K562 (cell line): ENCODE data around the gene SPIRE1. TPM values are rescaled to one million over a fixed set of nuclear protein-coding genes. Genes with fewer than 3 reads are reported as not detected.

Experiments
- DDX20 ChIP-seq: fragments of 450-650 bp; IDR thresholded peaks from 2 replicates; pipeline ENCODE4 v1.6.1; 2016; ENCODE audit warnings: missing genetic modification characterization, low read depth, mild to moderate bottlenecking, missing compliant biosample characterization, moderate library complexity
- RBFOX2 ChIP-seq: fragments of 200-400 bp; formaldehyde crosslinking; IDR thresholded peaks from 2 replicates; pipeline ENCODE4 v1.6.1; 2017; ENCODE audit warnings: low read depth, mild to moderate bottlenecking, low read length, moderate library complexity
- TARDBP ChIP-seq: fragments of 450-650 bp; IDR thresholded peaks from 2 replicates; pipeline ENCODE4 v1.6.1; 2016
- polyA plus RNA-seq, 8 experiments: library from polyadenylated mRNA; depleted of rRNA in 4 of 8; stranded (reverse) in 5 of 8; unstranded in 3 of 8; fragments of >200 nt; fragmentation: Nextera tagmentation in 2 of 8; fragmentation: Illumina TruSeq in 1 of 8; extraction: Ambion mirVana in 2 of 8; extraction: Trizol in 1 of 8; gene quantifications; 2 replicates each; pipeline versions ENCODE4 v1.2.1 to v1.2.3, GENCODE V29; 2011 to 2014; ENCODE audit warnings: inconsistent platforms in 1 of 8, missing spikeins in 1 of 8
- total RNA-seq, 7 experiments: library from RNA; depleted of rRNA in 6 of 7; stranded (reverse); fragments of >200 nt in 6 of 7; fragmentation: Illumina TruSeq in 2 of 7; extraction: Trizol in 2 of 7; gene quantifications; 2 replicates each; pipeline versions ENCODE4 v1.2.1 to v1.2.3, GENCODE V29; 2011 to 2021; ENCODE audit warnings: low replicate concordance in 1 of 7
- TF ChIP-seq, protein P1 (sequence below): fragments of 450-650 bp; IDR thresholded peaks from 2 replicates; pipeline ENCODE4 v1.6.1; 2018; ENCODE audit warnings: mild to moderate bottlenecking, low read depth; ENCODE audit not compliant: partially characterized antibody
- TF ChIP-seq, protein P2 (sequence below), 2 experiments: fragments of 450-650 bp; formaldehyde crosslinking in 1 of 2; IDR thresholded peaks; 2 replicates each; pipeline versions ENCODE4 v1.4.0 to v1.6.1; 2014 to 2020; ENCODE audit warnings: mild to moderate bottlenecking in 2 of 2, borderline replicate concordance in 1 of 2, low read depth in 1 of 2

Gene SPIRE1
- total and polyA plus RNA-seq, 9 of the 15 experiments (the other 6 are each of a cell fraction or from before 2014, with no cell fraction given): 2.9 to 14.0 (median 10.2) TPM

DNA sequence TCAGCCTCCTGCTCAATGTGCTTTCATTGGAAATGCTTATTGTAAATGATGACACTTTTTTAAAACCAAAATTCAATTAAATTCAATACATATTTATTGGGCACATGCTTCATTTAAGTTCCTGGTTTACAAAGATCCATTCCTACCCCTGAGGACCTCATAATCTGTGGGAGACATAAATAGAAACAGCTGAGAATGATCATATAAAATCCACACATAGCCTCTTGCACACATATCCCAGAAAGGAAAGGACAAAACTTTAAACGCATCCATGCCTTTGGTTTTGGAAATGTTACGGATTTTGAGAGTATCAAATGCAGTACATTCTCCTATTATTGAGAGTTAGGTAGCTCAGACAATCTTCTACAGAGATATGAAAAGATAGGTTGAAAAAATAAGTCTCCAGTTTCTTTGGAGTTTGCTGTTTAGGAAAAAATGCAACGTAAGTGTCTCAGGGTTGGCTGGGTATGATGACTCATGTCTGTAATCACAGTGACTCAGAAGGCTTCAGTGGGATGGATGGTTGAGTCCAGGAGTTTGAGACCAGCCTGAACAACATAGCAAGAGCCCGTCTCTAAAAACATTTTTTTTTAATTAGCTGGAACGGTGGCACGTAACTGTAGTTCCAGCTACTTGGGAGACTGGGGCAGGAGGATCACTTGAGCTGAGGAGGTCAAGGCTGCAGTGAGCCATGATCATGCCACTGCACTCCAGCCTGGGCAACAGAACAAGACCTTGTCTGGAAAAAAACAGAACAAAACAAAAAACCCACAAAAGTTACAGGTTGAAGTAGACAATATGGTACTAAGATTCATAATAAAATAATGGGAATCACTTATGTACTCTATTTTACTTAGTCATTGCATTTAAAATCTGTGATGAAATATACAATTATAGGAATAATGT lies 254.1 kb downstream of the SPIRE1 start (continued):
- TF ChIP-seq RBFOX2: no peak
- no peak for TF ChIP-seq TARDBP
- TF ChIP-seq, protein P1, sequence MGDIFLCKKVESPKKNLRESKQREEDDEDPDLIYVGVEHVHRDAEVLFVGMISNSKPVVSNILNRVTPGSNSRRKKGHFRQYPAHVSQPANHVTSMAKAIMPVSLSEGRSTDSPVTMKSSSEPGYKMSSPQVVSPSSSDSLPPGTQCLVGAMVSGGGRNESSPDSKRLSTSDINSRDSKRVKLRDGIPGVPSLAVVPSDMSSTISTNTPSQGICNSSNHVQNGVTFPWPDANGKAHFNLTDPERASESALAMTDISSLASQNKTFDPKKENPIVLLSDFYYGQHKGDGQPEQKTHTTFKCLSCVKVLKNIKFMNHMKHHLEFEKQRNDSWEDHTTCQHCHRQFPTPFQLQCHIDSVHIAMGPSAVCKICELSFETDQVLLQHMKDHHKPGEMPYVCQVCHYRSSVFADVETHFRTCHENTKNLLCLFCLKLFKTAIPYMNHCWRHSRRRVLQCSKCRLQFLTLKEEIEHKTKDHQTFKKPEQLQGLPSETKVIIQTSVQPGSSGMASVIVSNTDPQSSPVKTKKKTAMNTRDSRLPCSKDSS: no peak
- no peak for TF ChIP-seq DDX20 (tag)
- TF ChIP-seq, protein P2, sequence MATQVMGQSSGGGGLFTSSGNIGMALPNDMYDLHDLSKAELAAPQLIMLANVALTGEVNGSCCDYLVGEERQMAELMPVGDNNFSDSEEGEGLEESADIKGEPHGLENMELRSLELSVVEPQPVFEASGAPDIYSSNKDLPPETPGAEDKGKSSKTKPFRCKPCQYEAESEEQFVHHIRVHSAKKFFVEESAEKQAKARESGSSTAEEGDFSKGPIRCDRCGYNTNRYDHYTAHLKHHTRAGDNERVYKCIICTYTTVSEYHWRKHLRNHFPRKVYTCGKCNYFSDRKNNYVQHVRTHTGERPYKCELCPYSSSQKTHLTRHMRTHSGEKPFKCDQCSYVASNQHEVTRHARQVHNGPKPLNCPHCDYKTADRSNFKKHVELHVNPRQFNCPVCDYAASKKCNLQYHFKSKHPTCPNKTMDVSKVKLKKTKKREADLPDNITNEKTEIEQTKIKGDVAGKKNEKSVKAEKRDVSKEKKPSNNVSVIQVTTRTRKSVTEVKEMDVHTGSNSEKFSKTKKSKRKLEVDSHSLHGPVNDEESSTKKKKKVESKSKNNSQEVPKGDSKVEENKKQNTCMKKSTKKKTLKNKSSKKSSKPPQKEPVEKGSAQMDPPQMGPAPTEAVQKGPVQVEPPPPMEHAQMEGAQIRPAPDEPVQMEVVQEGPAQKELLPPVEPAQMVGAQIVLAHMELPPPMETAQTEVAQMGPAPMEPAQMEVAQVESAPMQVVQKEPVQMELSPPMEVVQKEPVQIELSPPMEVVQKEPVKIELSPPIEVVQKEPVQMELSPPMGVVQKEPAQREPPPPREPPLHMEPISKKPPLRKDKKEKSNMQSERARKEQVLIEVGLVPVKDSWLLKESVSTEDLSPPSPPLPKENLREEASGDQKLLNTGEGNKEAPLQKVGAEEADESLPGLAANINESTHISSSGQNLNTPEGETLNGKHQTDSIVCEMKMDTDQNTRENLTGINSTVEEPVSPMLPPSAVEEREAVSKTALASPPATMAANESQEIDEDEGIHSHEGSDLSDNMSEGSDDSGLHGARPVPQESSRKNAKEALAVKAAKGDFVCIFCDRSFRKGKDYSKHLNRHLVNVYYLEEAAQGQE (IDR thresholded peaks at IDR 0.05; ENCODE audit: borderline replicate concordance): peak; percentile 12; the same call in 1 of the 2 replicates
- TF ChIP-seq, protein P2 (CRISPR knock-in tag; IDR thresholded peaks at IDR 0.05; ENCODE audit: low read depth): no peak
